A673 (cell line): ENCODE measurements around the gene MAG.

Experiments
- EZH2 ChIP-seq: fragments of 200-600 bp; sonication (generic); IDR thresholded peaks from 2 replicates; pipeline ENCODE4 v1.6.1; 2017; ENCODE audit warnings: borderline replicate concordance, low read depth, mild to moderate bottlenecking, mixed read lengths, antibody characterized with exemption, low read length; ENCODE audit not compliant: poor library complexity, severe bottlenecking
- TF ChIP-seq, protein P1 (sequence below): fragments of 300-800, 200-600 bp; sonication (generic); conservative IDR thresholded peaks from 2 replicates; pipeline ENCODE4 v1.5.1; 2017; ENCODE audit warnings: low read depth, mild to moderate bottlenecking, antibody characterized with exemption, low read length, moderate library complexity, mixed read lengths

DNA sequence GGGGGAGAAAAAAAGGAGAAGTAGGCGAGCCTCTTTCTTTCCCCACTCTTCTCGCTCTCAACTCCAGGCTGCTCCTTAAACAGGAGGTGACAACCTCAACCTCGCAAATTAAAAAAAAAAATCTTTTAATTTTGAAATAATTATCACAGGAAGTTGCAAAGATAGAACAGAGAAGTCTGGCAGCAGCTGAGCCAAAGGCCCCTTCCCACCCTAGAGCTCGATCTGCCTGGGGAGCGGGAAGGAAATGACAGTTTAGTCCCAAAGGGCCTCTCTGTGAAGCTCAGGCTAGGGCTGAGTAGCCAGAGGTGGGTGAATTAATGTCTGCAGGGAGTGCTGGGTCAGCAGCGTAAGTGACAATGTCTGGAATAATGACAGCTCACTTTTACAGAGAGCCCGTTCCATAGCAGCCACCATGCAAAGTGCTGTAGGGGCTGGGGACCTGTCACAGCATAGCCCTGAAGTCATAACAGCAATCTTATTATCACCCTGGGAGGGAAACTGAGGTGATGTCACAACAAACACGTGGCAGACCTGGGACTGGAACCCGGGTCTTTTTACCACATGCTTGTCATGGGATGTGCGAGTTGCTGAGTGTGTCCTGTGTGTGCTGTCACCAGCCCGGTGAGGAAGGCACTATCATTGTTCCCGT lies 28.2 kb downstream of the MAG start:
- TF ChIP-seq EZH2 = no peak
- TF ChIP-seq, protein P1, sequence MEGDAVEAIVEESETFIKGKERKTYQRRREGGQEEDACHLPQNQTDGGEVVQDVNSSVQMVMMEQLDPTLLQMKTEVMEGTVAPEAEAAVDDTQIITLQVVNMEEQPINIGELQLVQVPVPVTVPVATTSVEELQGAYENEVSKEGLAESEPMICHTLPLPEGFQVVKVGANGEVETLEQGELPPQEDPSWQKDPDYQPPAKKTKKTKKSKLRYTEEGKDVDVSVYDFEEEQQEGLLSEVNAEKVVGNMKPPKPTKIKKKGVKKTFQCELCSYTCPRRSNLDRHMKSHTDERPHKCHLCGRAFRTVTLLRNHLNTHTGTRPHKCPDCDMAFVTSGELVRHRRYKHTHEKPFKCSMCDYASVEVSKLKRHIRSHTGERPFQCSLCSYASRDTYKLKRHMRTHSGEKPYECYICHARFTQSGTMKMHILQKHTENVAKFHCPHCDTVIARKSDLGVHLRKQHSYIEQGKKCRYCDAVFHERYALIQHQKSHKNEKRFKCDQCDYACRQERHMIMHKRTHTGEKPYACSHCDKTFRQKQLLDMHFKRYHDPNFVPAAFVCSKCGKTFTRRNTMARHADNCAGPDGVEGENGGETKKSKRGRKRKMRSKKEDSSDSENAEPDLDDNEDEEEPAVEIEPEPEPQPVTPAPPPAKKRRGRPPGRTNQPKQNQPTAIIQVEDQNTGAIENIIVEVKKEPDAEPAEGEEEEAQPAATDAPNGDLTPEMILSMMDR = no peak
